Subcutaneous abdominal adipose tissue (tissue), 5 donors: ENCODE measurements around the gene GTF3C5.
"Not testable (repeated sequence)": the region's sequence is repeated elsewhere in the genome, so short reads cannot be mapped to it uniquely, and the experiment has no call there.

Source experiments
- H3K27ac ChIP-seq: one replicate; pipeline ENCODE4 v1.7.0; 2013; ENCODE audit warnings: low read depth, mild to moderate bottlenecking, inconsistent platforms, low read length, moderate library complexity
- H3K27me3 ChIP-seq, 5 donors: one replicate each; pipeline ENCODE4 v1.7.0; 2013; ENCODE audit warnings: low read length in 5 of 5, inconsistent platforms in 1 of 5; ENCODE audit not compliant: control insufficient read depth in 5 of 5, insufficient read depth in 4 of 5
- H3K36me3 ChIP-seq, 5 donors: one replicate each; pipeline ENCODE4 v1.7.0; 2013; ENCODE audit warnings: low read length in 5 of 5; ENCODE audit not compliant: control insufficient read depth in 5 of 5, insufficient read depth in 5 of 5
- H3K4me1 ChIP-seq, 5 donors: one replicate each; pipeline ENCODE4 v1.7.0; 2013; ENCODE audit warnings: low read length in 5 of 5, mild to moderate bottlenecking in 3 of 5, moderate library complexity in 1 of 5; ENCODE audit not compliant: control insufficient read depth in 5 of 5, insufficient read depth in 5 of 5
- H3K4me3 ChIP-seq, 5 donors: one replicate each; pipeline ENCODE4 v1.7.0; 2013; ENCODE audit warnings: low read length in 5 of 5, low read depth in 1 of 5
- H3K9ac ChIP-seq, 5 donors: one replicate each; pipeline ENCODE4 v1.7.0; 2013; ENCODE audit warnings: low read length in 5 of 5, mild to moderate bottlenecking in 4 of 5, moderate library complexity in 3 of 5
- H3K9me3 ChIP-seq, 5 donors: one replicate each; pipeline ENCODE4 v1.7.0; 2013; ENCODE audit warnings: low read length in 5 of 5; ENCODE audit not compliant: control insufficient read depth in 5 of 5
- donor health status: healthy.
- donor health status: healthy.
- donor health status: healthy.
- donor health status: healthy.
- donor health status: healthy.

GTF3C5 gene

GRCh38 chr9:132988244-132989013 is 42.4 kb upstream of the GTF3C5 start:
- peaks cover 34 to 63% (median 40%) of the 10 kb centered on the region in 5 donors for H3K27me3 ChIP-seq

DNA sequence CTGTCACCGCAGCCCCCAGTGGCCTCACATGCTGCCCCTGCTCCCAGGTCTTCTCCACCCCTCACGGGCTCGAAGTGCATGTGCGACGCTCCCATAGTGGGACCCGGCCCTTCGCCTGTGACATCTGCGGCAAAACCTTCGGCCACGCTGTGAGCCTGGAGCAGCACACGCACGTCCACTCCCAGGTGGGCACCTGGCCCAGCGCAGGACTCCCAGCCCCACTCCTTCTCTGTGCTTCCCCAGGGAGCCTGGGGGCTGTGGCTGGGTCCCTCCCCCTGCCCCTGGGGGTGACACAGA is 41.8 kb upstream of the GTF3C5 start:
- no peak overlapping the region for H3K9ac ChIP-seq
- H3K27me3 ChIP-seq = peaks cover 39 to 67% (median 41%) of the 10 kb centered on the region in 5 donors
- H3K4me1 ChIP-seq = peaks cover 0 to 6% (median 0%) of the 10 kb centered on the region in 5 donors
- no peaks in the 10 kb centered on the region for H3K9me3 ChIP-seq
- no peak overlapping the region for H3K27ac ChIP-seq
- H3K4me3 ChIP-seq = no peak overlapping the region
- H3K36me3 ChIP-seq = no peaks in the 10 kb centered on the region

More at GRCh38 chr9:132988244-132989013, 42.4 kb upstream of the GTF3C5 start:
- Histone ChIP-seq H3K9me3 (no peaks in the 10 kb centered on the region), H3K27ac (no peak overlapping the region), H3K4me1 (peaks cover 0 to 6% (median 0%) of the 10 kb centered on the region in 5 donors), H3K9ac (no peak overlapping the region), H3K36me3 (no peaks in the 10 kb centered on the region), H3K4me3 (no peak overlapping the region)

DNA sequence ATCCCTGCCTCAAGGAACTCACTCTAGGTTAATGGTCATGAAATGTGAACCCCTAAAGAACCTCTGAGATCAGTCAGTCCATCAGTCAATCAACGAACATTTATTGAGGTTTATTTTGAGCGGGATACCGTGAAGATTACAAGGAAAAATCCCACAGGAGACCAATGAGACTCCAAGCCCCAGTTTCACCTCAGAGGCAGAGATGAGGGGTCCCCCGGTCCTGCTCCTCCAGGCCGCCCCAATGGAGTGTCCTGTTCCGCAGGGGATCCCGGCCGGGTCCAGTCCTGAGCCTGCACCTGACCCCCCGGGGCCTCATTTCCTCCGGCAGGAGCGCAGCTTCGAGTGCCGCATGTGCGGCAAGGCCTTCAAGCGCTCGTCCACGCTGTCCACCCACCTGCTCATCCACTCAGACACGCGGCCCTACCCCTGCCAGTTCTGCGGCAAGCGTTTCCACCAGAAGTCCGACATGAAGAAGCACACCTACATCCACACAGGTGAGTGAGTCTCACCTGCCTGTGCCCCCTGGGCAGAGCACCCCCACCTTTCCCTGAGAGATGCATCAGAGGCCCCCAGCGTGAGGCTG is 41.3 kb upstream of the GTF3C5 start:
- Histone ChIP-seq H3K36me3 (no peaks in the 10 kb centered on the region), H3K9me3 (no peaks in the 10 kb centered on the region), H3K9ac (no peak overlapping the region), H3K27ac (no peak overlapping the region), H3K4me3 (no peak overlapping the region), H3K27me3 (peaks cover 39 to 69% (median 44%) of the 10 kb centered on the region in 5 donors), H3K4me1 (peaks cover 0 to 9% (median 0%) of the 10 kb centered on the region in 5 donors)

DNA sequence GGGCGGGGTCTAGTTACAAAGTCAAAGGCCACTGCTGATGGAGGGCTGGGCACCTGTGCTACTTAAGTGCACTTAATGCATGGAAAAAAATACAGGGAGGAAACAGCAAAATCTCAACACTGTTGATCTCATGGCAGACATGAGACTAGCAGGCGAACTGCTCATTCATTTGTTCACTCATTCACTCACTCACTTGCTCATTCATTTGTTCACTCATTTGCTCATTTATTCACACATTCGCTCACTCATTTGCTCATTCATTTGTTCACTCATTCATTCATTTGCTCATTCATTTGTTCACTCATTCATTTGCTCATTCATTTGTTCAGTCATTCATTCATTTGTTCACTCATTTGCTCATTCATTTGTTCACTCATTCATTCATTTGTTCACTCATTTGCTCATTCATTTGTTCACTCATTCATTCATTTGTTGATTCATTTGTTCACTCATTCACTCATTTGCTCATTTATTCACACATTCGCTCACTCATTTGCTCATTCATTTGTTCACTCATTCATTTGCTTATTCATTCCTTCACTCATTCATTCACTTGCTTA is 40.7 kb upstream of the GTF3C5 start:
- not testable (repeated sequence) for H3K36me3 ChIP-seq, H3K9me3 ChIP-seq, H3K4me3 ChIP-seq, H3K27ac ChIP-seq, H3K9ac ChIP-seq
- peaks cover 0 to 13% (median 0%) of the 10 kb centered on the region in 5 donors for H3K4me1 ChIP-seq
- peaks cover 42 to 72% (median 47%) of the 10 kb centered on the region in 5 donors for H3K27me3 ChIP-seq

GRCh38 chr9:132990781-132991180 is 40.0 kb upstream of the GTF3C5 start:
- Histone ChIP-seq H3K27ac (no peak overlapping the region), H3K9me3 (no peaks in the 10 kb centered on the region), H3K4me3 (no peak overlapping the region), H3K36me3 (no peaks in the 10 kb centered on the region), H3K4me1 (peaks cover 0 to 13% (median 0%) of the 10 kb centered on the region in 5 donors), H3K27me3 (peaks cover 42 to 72% (median 51%) of the 10 kb centered on the region in 5 donors), H3K9ac (no peak overlapping the region)

DNA sequence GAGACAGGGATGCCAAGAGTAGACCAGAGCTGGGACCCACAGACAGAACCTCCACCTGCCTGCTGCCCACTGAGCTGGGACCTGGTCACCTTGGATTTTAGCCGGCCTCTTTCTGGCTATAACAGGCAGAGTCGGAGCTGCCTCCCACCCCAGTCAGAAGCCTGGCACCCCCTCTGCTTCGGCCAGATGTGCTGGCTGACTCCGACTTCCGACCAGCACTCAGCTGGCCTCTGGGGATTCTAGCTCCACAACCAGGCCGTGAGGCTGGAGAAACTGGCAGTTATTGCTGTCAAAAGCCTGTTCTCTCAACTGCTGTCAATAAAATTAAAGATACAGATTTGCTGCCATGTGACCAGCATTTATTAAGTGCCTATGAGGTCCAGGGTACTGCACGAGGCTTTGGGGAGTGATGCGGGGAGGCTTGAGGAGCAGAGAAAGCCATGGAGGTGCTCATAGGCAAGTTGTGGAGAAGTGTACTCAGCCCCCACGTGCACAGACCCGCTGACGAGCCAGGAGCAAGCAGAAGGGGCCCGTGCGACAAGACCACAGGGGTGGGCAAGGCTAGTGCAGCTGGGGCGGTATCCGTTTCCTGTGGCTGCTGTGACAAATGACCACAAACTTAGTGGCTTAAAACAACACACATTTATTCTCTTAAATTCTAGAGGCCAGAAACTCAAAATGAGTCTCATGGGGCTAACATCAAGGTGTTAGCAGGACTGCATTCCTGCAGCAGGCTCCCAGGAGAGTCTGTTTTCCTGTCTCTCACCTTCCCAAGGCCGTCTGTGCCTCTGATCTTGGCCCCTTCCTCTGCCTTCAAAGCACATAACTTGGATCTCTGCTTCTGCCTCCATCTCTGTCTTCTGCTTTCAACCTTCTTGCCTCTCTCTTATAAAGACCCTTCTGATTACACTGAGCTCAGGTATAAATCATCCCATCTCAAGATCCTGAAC is 39.2 kb upstream of the GTF3C5 start:
- Histone ChIP-seq H3K9me3 (no peaks in the 10 kb centered on the region), H3K36me3 (no peaks in the 10 kb centered on the region), H3K27me3 (peaks cover 42 to 73% (median 51%) of the 10 kb centered on the region in 5 donors), H3K27ac (no peak overlapping the region), H3K4me1 (peaks cover 0 to 13% (median 0%) of the 10 kb centered on the region in 5 donors), H3K9ac (no peak overlapping the region), H3K4me3 (no peak overlapping the region)

DNA sequence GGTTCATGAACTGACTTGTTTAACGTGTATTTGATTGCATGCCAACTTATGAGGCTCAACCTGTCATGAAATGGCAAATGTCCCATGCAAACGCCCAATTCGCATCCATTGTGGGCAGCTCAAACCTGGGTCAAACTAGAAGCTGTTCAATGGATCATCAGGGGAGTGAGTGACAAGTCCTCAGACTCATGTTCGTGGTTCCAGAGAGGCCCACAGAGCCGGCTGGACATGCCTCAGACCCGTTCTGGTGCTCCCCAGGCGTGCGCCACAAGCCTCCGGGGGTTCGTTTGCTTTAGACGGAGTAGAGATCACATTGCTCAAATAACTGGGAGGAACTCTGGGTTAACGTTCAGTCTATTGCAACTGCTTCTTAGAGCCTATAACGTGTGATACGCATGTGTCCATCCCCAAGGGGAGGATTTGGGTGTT is 37.3 kb upstream of the GTF3C5 start:
- Histone ChIP-seq H3K4me1 (peaks cover 0 to 13% (median 0%) of the 10 kb centered on the region in 5 donors), H3K27me3 (peaks cover 41 to 59% (median 51%) of the 10 kb centered on the region in 5 donors), H3K36me3 (no peaks in the 10 kb centered on the region), H3K9me3 (no peaks in the 10 kb centered on the region), H3K27ac (no peak overlapping the region), H3K9ac (no peak overlapping the region), H3K4me3 (no peak overlapping the region)

- H3K4me3 ChIP-seq = no peak overlapping the region
- H3K36me3 ChIP-seq = no peaks in the 10 kb centered on the region
- no peaks in the 10 kb centered on the region for H3K9me3 ChIP-seq
- H3K4me1 ChIP-seq = peaks cover 0 to 13% (median 0%) of the 10 kb centered on the region in 5 donors
- no peak overlapping the region for H3K27ac ChIP-seq
- H3K27me3 ChIP-seq = peaks cover 41 to 65% (median 55%) of the 10 kb centered on the region in 5 donors
- no peak overlapping the region for H3K9ac ChIP-seq
Measured at GRCh38 chr9:132994410-132995120, 36.2 kb upstream of the GTF3C5 start.

DNA sequence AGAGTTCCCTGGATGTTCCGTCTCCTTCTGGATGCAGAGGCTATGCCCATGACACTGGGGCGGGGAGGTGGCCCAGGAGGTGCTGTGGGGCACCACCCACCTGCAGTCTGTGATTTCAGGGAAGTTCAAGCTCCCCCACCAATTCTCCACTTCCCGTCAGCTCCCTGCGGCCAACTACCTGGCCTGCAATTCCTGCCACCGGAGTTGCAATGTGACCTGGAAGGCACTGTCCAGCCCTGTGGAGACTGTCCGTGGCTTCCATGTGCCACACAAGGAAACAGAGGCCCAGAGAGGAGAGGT is 35.7 kb upstream of the GTF3C5 start:
- Histone ChIP-seq H3K4me3 (no peak overlapping the region), H3K36me3 (no peaks in the 10 kb centered on the region), H3K27ac (no peak overlapping the region), H3K4me1 (peaks cover 0 to 13% (median 0%) of the 10 kb centered on the region in 5 donors), H3K9me3 (no peaks in the 10 kb centered on the region), H3K27me3 (peaks cover 41 to 70% (median 57%) of the 10 kb centered on the region in 5 donors), H3K9ac (no peak overlapping the region)
